Esophagus squamous epithelium (tissue), 4 donors: ENCODE data around the gene IGF2BP3.

Experiments used
- CTCF ChIP-seq, 6 experiments: fragments of 450-650 bp in 4 of 6; fragments of 200-600 bp in 2 of 6; sonication (generic) in 2 of 6; IDR thresholded peaks; one replicate each; pipeline ENCODE4 v1.5.1; 2016 to 2019; ENCODE audit warnings: antibody characterized with exemption in 6 of 6, mild to moderate bottlenecking in 4 of 6, moderate library complexity in 4 of 6
- POLR2A ChIP-seq, 4 donors: fragments of 450-650 bp; IDR thresholded peaks; one replicate each; pipeline ENCODE4 v1.6.1; 2017; ENCODE audit warnings: antibody characterized with exemption in 4 of 4, mild to moderate bottlenecking in 4 of 4, moderate library complexity in 3 of 4

- TF ChIP-seq POLR2A (IDR thresholded peaks at IDR 0.05) (no peak), CTCF (IDR thresholded peaks at IDR 0.05) (no peak)
Measured at GRCh38 chr7:23369100-23369499, 101.2 kb downstream of the IGF2BP3 start.
